SW 1271 (cell line): ENCODE results near the gene OR52M1.
"Not testable (repeated sequence)": the region's sequence is repeated elsewhere in the genome, so short reads cannot be mapped to it uniquely, and the experiment has no call there.

Experiments
- DNase-seq, 2 experiments: peaks; one replicate each; lab custom pipeline; 2025; lab: John Stamatoyannopoulos, UW

OR52M1 gene, protein sequence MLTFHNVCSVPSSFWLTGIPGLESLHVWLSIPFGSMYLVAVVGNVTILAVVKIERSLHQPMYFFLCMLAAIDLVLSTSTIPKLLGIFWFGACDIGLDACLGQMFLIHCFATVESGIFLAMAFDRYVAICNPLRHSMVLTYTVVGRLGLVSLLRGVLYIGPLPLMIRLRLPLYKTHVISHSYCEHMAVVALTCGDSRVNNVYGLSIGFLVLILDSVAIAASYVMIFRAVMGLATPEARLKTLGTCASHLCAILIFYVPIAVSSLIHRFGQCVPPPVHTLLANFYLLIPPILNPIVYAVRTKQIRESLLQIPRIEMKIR

GRCh38 chr11:4544891-4545290, at the start of gene OR52M1:
TSS of gene OR52M1 (plus strand) at chr11:4545191. CDS start at chr11:4545191, 0 bp downstream.
- no peak for DNase-seq

- DNase-seq = no peak
Observed at GRCh38 chr11:4495487-4495886, 49.5 kb upstream of the OR52M1 start.

GRCh38 chr11:4495986-4496385, 49.0 kb upstream of the OR52M1 start:
- no peak for DNase-seq

GRCh38 chr11:4496557-4497248, 48.3 kb upstream of the OR52M1 start:
- no peak for DNase-seq

- DNase-seq = no peak
Observed at GRCh38 chr11:4508886-4509285, 36.1 kb upstream of the OR52M1 start.

DNA sequence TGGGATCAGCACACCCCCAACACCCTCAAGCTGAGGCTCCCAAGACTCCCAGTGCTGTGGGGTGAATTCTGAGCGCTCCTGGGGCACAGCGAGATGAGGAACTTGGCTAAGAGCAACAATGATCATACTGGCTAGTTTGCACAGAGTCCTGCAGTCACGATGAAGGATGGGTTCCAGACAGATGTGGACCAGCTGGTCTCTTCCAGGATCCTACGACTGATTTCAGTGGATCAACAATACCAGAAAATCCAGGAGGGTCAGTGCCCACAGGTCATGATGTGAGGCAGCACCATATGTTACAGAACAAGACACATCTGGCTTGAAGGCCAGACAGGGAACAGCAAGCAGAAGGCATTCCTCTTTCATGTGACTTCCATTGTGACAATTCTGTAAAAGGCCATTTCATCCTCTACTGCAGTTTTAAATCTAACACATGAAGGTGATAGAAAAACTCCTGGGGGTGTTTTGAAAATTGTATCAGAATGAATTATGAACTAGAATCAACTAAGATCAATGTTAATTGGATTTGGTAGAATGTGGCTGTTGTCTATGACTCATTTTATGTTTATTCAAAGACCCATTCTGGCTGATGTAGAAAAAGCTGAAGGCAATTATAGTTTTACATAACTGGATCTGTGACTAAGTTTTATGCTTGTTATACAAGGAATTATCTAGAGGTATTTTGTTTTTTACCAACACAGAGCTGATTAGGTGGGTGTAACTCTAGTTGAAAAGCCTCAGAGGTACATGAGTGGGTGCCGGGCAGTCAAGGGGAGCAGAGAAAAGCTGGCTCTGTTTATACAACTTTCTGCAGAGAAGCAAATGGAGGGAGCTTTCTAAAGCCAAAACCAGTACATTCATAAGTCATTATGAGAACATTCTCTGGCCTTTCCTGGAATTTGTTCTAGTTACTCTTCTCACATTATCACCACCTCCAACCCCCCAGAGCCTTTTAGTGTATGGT, 33.4 kb upstream of the OR52M1 start:
- DNase-seq = no peak

DNA sequence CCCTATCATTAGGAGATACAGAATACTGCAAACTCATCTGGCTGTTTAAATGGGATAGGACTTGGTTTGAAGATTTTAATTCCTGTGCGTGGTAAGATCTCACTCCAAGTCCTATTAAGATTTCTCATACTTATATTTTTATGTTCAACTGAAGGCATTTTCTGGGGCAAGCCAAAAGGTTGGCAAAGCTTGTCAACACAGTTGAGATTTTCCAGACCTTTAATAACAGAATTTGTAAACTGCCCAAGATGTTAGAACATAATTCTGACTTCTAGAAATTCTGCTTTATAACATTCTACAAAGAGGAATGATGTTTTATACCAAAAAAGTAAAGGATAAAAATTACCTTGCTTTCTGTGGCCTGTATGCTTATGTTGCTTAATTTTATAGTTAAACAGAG, 30.8 kb upstream of the OR52M1 start:
- DNase-seq = no peak

GRCh38 chr11:4522339-4522738, 22.7 kb upstream of the OR52M1 start:
- no peak for DNase-seq

GRCh38 chr11:4522752-4523151, 22.2 kb upstream of the OR52M1 start:
- DNase-seq = no peak

DNA sequence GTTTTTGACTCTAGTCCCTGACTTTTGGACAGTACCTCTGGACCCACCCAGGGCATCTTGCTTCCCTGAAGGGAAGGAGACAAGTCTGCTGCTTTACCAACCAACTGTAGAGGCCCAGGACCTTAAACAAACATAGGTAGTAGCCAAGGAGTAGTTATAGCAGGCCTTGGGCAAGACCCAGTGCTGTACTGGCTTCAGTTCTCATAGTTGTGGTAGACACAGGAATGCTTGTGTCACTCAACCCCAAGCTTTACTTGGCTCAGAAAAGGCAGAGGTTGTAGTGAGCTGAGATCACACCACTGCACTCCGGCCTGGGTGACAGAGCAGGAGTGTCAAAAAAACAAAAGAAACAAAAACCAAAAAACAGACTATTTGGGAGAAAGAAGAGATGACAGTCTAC, 21.3 kb upstream of the OR52M1 start:
- DNase-seq = no peak

- no peak for DNase-seq
Observed at GRCh38 chr11:4527926-4528325, 17.1 kb upstream of the OR52M1 start.

DNA sequence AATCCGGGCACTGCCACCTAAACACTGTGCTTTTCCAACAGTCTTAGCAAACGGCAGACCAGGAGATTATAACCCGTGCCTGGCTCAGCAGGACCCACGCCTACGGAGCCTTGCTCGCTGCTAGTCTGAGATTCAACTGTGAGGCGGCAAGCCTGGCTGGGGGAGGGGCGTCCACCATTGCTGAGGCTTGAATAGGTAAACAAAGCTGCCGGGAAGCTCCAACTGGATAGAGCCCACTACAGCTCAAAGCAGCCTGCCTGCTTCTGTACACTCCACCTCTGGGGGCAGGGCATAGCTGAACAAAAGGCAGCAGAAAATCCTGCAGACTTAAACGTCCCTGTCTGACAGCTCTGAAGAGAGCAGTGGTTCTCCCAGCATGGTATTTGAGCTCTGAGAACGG, 13.3 kb upstream of the OR52M1 start:
- not testable (repeated sequence) for DNase-seq

DNA sequence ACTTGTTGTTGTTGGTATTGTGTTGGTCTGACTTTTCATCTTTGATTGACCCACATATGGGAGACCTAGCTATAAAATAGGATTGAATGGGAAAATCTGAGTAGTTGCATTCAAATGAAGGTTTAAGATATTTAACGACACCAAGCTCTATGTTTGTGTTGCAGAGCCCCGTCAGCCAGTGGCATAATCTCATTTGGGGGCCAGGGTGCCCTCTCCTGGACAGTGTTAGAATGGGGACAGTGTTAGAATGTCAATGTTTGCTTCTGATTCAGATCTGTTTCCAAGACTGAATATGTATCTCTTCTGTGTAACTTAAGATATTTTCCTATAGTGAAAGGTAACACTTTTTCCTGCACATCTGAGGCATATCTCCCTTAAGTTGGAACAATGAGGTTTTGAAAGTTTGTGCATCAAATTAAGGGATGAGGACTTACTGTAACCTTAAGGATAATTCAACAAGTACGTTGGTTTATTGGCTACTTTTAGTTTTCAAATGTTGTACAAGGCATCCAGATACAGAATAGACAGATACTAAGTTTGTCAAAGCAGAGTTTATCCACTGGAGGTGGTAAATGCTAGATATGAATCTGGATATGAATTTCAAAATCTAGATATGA, 5.3 kb upstream of the OR52M1 start:
- peak in 1 of 2 experiments; percentile 14 for DNase-seq

GRCh38 chr11:4541071-4541470, 3.9 kb upstream of the OR52M1 start:
- no peak for DNase-seq

- DNase-seq = no peak
Observed at GRCh38 chr11:4543561-4543960, 1.4 kb upstream of the OR52M1 start.

DNA sequence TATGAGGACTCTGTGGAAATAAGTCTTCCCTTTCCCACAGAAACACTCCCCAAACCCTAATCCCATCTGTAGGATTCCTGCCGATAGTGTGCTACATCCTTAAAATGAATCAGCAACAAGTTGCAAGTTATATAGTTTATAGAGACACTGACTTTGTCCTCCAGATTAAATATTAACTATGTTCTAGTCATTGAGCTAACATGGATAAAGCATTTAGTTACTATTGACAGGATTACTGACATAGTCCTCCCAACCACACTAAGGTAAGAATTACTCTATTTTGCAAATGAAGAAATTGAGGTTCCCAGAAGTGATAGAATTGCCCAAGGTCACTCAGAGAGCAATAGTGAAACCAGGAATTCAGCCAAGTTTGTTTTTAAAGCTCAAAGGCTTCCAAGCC, 1.9 kb downstream of the OR52M1 start:
- DNase-seq = no peak

DNA sequence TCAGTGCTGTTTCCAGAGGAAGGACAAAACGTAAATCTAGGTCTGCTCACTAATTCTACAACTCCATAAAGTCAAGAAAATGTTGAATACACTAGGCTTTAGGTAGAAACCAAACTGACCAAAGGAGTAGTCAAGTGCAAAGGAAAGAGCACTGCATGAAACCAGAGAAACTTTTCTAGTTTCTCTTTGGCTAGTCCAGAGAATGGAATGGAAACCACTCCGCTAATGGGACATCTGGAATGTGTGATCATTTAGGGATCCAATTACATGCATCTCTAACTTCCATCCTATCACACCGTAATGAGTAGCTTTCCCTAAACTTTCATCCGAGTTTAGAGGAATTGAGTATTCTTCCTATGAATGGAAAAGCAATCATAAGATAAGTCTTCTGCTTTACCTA, 2.4 kb downstream of the OR52M1 start:
- DNase-seq = no peak

DNA sequence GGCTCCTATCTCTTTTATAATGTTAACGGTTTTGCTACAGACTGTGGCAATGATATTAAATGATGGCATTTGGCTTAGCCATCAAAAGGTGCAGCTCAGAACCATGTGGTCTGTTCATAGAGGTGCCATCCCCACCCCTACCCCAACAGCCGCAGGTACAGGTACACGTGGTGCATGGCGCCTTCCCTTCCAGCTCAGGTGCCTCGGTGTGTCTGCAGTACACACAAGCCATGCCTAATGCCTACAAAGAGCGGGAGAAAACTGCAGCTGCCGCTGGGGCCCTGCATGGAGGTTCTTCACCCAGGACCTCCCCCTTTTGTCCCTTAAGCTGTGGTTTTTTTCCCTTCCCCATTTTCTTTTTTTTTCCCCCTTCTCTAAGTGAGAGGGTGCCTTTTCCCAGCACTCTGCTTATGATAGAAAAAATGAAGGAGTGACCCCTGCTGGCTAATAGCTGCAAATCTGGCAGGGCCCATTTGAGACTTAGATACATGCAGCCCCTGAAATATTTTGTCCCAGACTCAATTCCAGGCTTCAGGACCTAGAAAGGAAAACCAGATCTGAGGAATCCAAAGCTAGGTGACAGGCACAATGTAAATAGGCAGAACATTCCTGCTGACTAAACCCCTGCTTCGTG, 6.5 kb downstream of the OR52M1 start:
- DNase-seq = no peak

GRCh38 chr11:4559527-4560440, 14.8 kb downstream of the OR52M1 start:
- no peak for DNase-seq

GRCh38 chr11:4560467-4560866, 15.5 kb downstream of the OR52M1 start:
- DNase-seq = no peak

DNA sequence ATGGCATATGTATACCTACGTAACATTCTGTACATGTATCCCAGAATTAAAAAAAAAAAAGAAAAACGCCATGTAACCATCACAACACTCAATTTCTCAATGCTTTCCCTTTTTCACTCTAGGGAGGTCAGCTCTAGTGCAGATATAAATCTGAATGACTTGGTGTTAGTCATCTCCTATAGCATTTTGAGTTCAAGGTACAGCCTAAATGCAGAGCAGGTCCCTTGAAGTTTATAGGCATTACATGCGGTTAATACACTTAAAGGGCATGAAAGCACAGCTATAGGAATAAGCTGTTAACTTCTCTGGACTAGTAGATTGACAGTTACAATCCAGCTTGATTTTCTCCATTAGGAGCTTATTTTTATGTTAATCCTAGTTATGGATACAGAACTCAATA, 20.4 kb downstream of the OR52M1 start:
- DNase-seq = no peak
